AG04450 (cell line): ENCODE results near the gene ASPSCR1. TPM values are rescaled to one million over a fixed set of nuclear protein-coding genes. Genes with fewer than 3 reads are reported as not detected.

Source experiments
- CTCF ChIA-PET: fragments of 300-600, 350-600 bp; formaldehyde crosslinking; extraction: SDS; loops from one replicate; lab custom pipeline; 2022; ENCODE audit warnings: antibody characterized with exemption, inconsistent platforms; lab: Charles Lee
- POLR2A ChIA-PET: fragments of 350-600 bp; formaldehyde crosslinking; extraction: SDS; loops from one replicate; lab custom pipeline; 2021; ENCODE audit warnings: antibody characterized with exemption, inconsistent platforms; lab: Yijun Ruan, JAX
- DNase-seq: peaks from one replicate; pipeline ENCODE4 v3.0.0-alpha.2; 2011; ENCODE audit warnings: low read depth, low spot score
- H3K27ac ChIP-seq: one replicate; pipeline ENCODE4 v1.5.1; 2012; ENCODE audit warnings: low read depth, low read length, control low read depth
- H3K27me3 ChIP-seq: one replicate; pipeline ENCODE4 v1.6.0; 2012; ENCODE audit warnings: low read length; ENCODE audit not compliant: control insufficient read depth, insufficient read depth
- H3K4me3 ChIP-seq: 2 replicates; pipeline ENCODE4 v1.5.1; 2011; ENCODE audit warnings: mild to moderate bottlenecking, low read depth, low read length, control low read depth
- H3K9me3 ChIP-seq: 2 replicates; pipeline ENCODE4 v1.5.1; 2012; ENCODE audit warnings: low read length; ENCODE audit not compliant: control insufficient read depth, insufficient read depth
- polyA plus RNA-seq: library from polyadenylated mRNA; depleted of rRNA; stranded (reverse); fragments of >200 nt; gene quantifications from 2 replicates; pipeline ENCODE4 v1.2.3, GENCODE V29; 2011
- TF ChIP-seq, protein P1 (sequence below): IDR thresholded peaks from 2 replicates; pipeline ENCODE4 v1.5.1; 2011; ENCODE audit warnings: low read depth, low read length, control low read depth, inconsistent platforms

ASPSCR1 gene
- polyA plus RNA-seq, 1 experiment, result 7.1 TPM

DNA sequence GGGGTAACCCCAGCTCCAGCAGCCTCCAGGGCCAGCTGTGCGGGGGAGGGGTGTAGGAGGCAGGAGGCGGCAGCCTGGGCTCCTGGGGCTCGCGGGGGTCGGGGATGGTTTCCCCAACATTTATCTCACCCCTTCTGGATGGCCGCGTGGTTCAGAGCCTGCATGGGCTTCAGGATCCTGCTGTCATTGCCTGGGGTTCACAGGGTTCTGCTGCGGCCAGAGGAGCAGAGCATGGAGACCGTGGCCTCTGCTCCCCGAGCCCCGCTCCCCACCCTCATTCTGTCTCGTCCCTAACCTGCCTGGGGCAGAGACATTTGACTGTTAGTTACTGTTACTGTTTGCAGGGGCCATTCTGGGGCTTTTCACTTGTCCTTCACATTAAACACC is 35.3 kb upstream of the ASPSCR1 start:
- peaks cover 4% of the 10 kb centered on the region; the same call in 1 of the 2 replicates for H3K9me3 ChIP-seq
- no peak for DNase-seq
- no peak overlapping the region for H3K4me3 ChIP-seq
- H3K27ac ChIP-seq, result no peak overlapping the region
- H3K27me3 ChIP-seq, result peaks cover 12% of the 10 kb centered on the region
- TF ChIP-seq, protein P1, sequence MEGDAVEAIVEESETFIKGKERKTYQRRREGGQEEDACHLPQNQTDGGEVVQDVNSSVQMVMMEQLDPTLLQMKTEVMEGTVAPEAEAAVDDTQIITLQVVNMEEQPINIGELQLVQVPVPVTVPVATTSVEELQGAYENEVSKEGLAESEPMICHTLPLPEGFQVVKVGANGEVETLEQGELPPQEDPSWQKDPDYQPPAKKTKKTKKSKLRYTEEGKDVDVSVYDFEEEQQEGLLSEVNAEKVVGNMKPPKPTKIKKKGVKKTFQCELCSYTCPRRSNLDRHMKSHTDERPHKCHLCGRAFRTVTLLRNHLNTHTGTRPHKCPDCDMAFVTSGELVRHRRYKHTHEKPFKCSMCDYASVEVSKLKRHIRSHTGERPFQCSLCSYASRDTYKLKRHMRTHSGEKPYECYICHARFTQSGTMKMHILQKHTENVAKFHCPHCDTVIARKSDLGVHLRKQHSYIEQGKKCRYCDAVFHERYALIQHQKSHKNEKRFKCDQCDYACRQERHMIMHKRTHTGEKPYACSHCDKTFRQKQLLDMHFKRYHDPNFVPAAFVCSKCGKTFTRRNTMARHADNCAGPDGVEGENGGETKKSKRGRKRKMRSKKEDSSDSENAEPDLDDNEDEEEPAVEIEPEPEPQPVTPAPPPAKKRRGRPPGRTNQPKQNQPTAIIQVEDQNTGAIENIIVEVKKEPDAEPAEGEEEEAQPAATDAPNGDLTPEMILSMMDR, result no peak
- ChIA-PET POLR2A (no interaction called here), CTCF (no interaction called here)

DNA sequence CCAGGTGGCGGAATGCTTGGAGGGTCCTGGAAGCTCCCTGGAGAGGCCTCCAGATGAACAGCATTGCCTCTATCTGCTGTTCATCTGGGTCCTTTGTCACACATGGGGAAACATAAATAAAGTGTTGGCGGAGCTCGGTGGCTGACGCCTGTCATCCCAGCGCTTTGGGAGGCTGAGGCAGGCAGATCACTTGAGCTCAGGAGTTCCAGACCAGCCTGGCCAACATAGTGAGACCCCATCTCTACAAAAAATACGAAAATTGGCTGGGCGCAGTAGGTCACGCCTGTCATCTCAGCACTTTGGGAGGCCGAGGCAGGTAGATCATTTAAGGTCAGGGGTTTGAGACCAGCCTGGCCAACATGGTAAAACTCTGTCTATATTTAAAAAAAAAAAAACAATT is 32.6 kb upstream of the ASPSCR1 start:
- DNase-seq, result no peak
- TF ChIP-seq, protein P1, result no peak
- CTCF ChIA-PET, result interaction anchor here (1.9 kb wide), 1 partner anchor 15 kb away, joined by 9 read pairs; no protein-coding TSS in a partner anchor
- H3K27me3 ChIP-seq, result peaks cover 12% of the 10 kb centered on the region
- no peak overlapping the region for H3K4me3 ChIP-seq
- no peak overlapping the region for H3K27ac ChIP-seq
- H3K9me3 ChIP-seq, result peaks cover 4% of the 10 kb centered on the region; the same call in 1 of the 2 replicates
- POLR2A ChIA-PET, result interaction anchor here (0.6 kb wide), 1 partner anchor 8 kb away, joined by 3 read pairs; no protein-coding TSS in a partner anchor

DNA sequence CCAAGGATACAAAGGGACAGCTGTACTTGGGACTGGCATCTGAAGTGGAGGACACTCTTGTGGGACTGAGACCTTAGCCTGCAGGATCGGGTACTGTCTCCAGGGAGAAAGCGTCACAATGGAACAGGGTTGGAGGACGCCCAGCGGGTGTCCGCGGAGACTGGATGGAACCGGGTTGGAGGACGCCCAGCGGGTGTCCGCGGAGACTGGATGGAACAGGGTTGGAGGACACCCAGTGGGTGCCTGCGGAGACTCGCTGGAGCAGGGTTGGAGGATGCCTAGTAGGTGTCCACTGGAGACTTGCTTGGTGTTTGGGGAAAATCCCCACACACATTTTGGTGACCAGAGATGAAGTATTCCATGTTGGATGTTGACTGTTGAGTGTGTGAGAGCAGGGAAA is 30.2 kb upstream of the ASPSCR1 start, which contains the start of gene MYADML2:
MYADML2 (minus strand) TSS at position 45 of the 400 bp plus-strand sequence. CDS start 5,492 bp downstream, outside the sequence.
- CTCF ChIA-PET, result no interaction called here
- Histone ChIP-seq H3K27ac (no peak within 1 kb of the TSS), H3K9me3 (no peaks in the 10 kb centered on the region; the same call in 1 of the 2 replicates), H3K4me3 (no peak within 1 kb of the TSS), H3K27me3 (peaks cover 7% of the 10 kb centered on the region)
- TF ChIP-seq, protein P1, result no peak
- no peak for DNase-seq
- POLR2A ChIA-PET, result no interaction called here

DNA sequence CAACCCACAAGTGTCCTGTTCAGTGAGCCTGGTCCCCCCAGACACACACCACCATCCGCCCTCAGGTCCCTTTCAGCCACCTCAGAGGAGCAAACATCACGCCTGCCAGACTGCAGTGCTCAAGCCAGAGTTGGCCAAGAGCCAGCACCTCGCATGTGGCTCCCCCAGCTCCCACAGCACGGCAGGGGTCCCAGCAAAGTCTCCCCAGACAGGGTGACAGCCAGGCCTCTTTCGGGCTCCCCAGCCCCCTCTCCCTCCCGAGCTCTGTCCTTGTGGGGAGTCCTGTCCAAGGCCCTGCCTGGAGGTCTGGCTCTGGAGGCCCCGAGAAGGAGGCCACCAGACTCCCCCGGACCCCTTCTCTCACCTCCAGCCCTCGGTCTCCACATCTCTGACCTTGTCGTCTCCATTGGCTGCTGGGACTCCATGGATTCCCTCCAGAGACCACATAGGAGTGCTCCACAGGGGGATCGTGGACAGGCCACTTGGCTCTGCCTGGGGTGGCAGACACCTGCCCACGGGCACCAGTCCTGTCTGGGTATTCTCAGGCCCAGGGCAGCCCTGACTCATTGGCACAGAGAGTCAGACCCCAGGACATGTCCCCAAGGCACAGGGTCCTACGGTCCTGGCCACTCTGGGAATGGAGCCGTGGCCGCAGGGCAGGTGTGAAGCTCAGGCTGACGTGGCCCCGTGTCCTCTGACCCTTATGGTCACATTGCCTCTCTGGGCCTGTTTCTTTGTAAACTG is 28.6 kb upstream of the ASPSCR1 start:
- ChIA-PET POLR2A (interaction anchor here (1.0 kb wide), 1 partner anchor 22 kb away, joined by 3 read pairs; no protein-coding TSS in a partner anchor), CTCF (no interaction called here)
- Histone ChIP-seq H3K27ac (no peak overlapping the region), H3K9me3 (no peaks in the 10 kb centered on the region; the same call in 1 of the 2 replicates), H3K27me3 (peaks cover 6% of the 10 kb centered on the region), H3K4me3 (no peak overlapping the region)
- TF ChIP-seq, protein P1, result no peak
- no peak for DNase-seq

DNA sequence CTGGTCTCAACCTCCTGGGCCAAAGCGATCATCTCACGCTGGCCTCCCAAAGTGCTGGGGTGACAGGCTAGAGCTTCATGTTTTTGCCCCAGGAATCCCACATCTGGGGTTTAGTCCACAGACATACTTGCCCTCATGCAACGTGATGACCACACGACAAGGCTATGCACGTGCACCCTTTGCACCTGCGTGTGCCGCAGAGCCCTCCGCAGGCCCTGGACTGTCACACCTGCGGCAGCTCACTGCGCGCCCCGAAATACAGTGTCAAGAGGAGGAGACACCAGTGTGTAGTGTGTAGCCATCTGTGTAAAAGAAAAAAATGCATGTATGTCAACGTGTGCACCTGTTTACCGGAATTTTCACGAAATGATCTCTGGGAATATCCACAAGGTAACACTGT is 26.9 kb upstream of the ASPSCR1 start:
- Histone ChIP-seq H3K27ac (no peak overlapping the region), H3K4me3 (no peak overlapping the region), H3K27me3 (peaks cover 6% of the 10 kb centered on the region), H3K9me3 (no peaks in the 10 kb centered on the region; the same call in 1 of the 2 replicates)
- TF ChIP-seq, protein P1, result no peak
- ChIA-PET POLR2A (no interaction called here), CTCF (no interaction called here)
- DNase-seq, result no peak
